Measurements from ENCODE around the gene FTSJ1.

FTSJ1 gene

DNA sequence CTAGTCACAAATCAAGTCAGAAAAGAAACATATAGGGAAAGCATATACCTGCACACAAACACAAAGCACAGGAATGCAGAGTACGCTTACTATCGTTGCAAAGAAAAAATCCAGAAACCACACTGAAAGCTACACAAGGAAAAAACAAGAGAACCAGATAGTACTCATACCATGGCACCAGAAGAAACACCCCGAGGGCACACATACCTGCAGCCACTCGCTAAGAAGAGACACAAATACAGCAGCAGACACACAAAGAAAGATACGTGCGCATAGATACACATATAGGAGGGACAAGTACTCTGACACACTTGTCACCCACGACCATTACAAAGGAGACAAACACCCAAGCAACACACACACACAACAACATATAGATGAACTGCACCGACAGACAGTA lies 4.5 kb upstream of the FTSJ1 start:
- Histone ChIP-seq H3K27ac (ENCODE audit: low read length) (no peak overlapping the region), H3K9ac (ENCODE audit: low read length) (no peak overlapping the region), H3K4me2 (ENCODE audit: low read depth, low read length) (no peak overlapping the region), H3K4me1 (ENCODE audit: low read length) (no peaks in the 10 kb centered on the region), H3K79me2 (ENCODE audit: low read length) (peaks cover 42% of the 10 kb centered on the region), H3K27me3 (replicated peaks; ENCODE audit: insufficient read depth, low read length) (no peaks in the 10 kb centered on the region), H2AFZ (ENCODE audit: low read length) (no peak overlapping the region), H4K20me1 (ENCODE audit: insufficient read depth, low read length) (no peaks in the 10 kb centered on the region), H3F3A (ENCODE audit: insufficient read depth, low read length) (no peaks in the 10 kb centered on the region), H3K9me3 (replicated peaks; ENCODE audit: insufficient read depth, low read length) (no peaks in the 10 kb centered on the region), H3K9me2 (replicated peaks; ENCODE audit: insufficient read depth, low read length) (no peaks in the 10 kb centered on the region), H3K36me3 (replicated peaks; ENCODE audit: insufficient read depth, low read length) (no peaks in the 10 kb centered on the region), H3K4me3 (ENCODE audit: low read length) (no peak overlapping the region)
- no peak for DNase-seq
- no peak for TF ChIP-seq EZH2 (optimal IDR thresholded peaks at IDR 0.05; ENCODE audit: low read depth, low read length)
- TF ChIP-seq, protein P1, sequence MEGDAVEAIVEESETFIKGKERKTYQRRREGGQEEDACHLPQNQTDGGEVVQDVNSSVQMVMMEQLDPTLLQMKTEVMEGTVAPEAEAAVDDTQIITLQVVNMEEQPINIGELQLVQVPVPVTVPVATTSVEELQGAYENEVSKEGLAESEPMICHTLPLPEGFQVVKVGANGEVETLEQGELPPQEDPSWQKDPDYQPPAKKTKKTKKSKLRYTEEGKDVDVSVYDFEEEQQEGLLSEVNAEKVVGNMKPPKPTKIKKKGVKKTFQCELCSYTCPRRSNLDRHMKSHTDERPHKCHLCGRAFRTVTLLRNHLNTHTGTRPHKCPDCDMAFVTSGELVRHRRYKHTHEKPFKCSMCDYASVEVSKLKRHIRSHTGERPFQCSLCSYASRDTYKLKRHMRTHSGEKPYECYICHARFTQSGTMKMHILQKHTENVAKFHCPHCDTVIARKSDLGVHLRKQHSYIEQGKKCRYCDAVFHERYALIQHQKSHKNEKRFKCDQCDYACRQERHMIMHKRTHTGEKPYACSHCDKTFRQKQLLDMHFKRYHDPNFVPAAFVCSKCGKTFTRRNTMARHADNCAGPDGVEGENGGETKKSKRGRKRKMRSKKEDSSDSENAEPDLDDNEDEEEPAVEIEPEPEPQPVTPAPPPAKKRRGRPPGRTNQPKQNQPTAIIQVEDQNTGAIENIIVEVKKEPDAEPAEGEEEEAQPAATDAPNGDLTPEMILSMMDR (IDR thresholded peaks at IDR 0.05; ENCODE audit: low read length), result no peak
- no peak for TF ChIP-seq EZH2phosphoT487 (IDR thresholded peaks at IDR 0.05; ENCODE audit: low read length)

- Histone ChIP-seq H3K9ac (ENCODE audit: low read length) (no peak overlapping the region), H3F3A (ENCODE audit: insufficient read depth, low read length) (no peaks in the 10 kb centered on the region), H3K4me1 (ENCODE audit: low read length) (no peaks in the 10 kb centered on the region), H3K4me3 (ENCODE audit: low read length) (no peak overlapping the region), H3K27me3 (replicated peaks; ENCODE audit: insufficient read depth, low read length) (no peaks in the 10 kb centered on the region), H3K9me2 (replicated peaks; ENCODE audit: insufficient read depth, low read length) (no peaks in the 10 kb centered on the region), H3K9me3 (replicated peaks; ENCODE audit: insufficient read depth, low read length) (no peaks in the 10 kb centered on the region), H4K20me1 (ENCODE audit: insufficient read depth, low read length) (no peaks in the 10 kb centered on the region), H3K79me2 (ENCODE audit: low read length) (peaks cover 42% of the 10 kb centered on the region), H3K4me2 (ENCODE audit: low read depth, low read length) (no peak overlapping the region), H2AFZ (ENCODE audit: low read length) (no peak overlapping the region), H3K27ac (ENCODE audit: low read length) (no peak overlapping the region), H3K36me3 (replicated peaks; ENCODE audit: insufficient read depth, low read length) (no peaks in the 10 kb centered on the region)
- TF ChIP-seq, protein P1 (IDR thresholded peaks at IDR 0.05; ENCODE audit: low read length), result no peak
- TF ChIP-seq EZH2 (optimal IDR thresholded peaks at IDR 0.05; ENCODE audit: low read depth, low read length) (no peak), EZH2phosphoT487 (IDR thresholded peaks at IDR 0.05; ENCODE audit: low read length) (no peak)
- DNase-seq, result no peak
Observed at GRCh38 chrX:48472225-48472624, 3.8 kb upstream of the FTSJ1 start.

- Histone ChIP-seq H3K36me3 (replicated peaks; ENCODE audit: insufficient read depth, low read length) (no peaks in the 10 kb centered on the region), H2AFZ (ENCODE audit: low read length) (no peak overlapping the region), H3F3A (ENCODE audit: insufficient read depth, low read length) (no peaks in the 10 kb centered on the region), H3K79me2 (ENCODE audit: low read length) (peaks cover 42% of the 10 kb centered on the region), H4K20me1 (ENCODE audit: insufficient read depth, low read length) (no peaks in the 10 kb centered on the region), H3K4me2 (ENCODE audit: low read depth, low read length) (no peak overlapping the region), H3K9me2 (replicated peaks; ENCODE audit: insufficient read depth, low read length) (no peaks in the 10 kb centered on the region), H3K9ac (ENCODE audit: low read length) (no peak overlapping the region), H3K4me3 (ENCODE audit: low read length) (no peak overlapping the region), H3K9me3 (replicated peaks; ENCODE audit: insufficient read depth, low read length) (no peaks in the 10 kb centered on the region), H3K4me1 (ENCODE audit: low read length) (no peaks in the 10 kb centered on the region), H3K27ac (ENCODE audit: low read length) (no peak overlapping the region), H3K27me3 (replicated peaks; ENCODE audit: insufficient read depth, low read length) (no peaks in the 10 kb centered on the region)
- TF ChIP-seq, protein P1 (IDR thresholded peaks at IDR 0.05; ENCODE audit: low read length), result no peak
- no peak for TF ChIP-seq EZH2 (optimal IDR thresholded peaks at IDR 0.05; ENCODE audit: low read depth, low read length)
- TF ChIP-seq EZH2phosphoT487 (IDR thresholded peaks at IDR 0.05; ENCODE audit: low read length), result no peak
- DNase-seq, result no peak
Observed at GRCh38 chrX:48472851-48473703, 2.9 kb upstream of the FTSJ1 start.

Data from MM.1S (cell line).